Smooth muscle cell (in vitro differentiated cells): ENCODE measurements around the gene MAP3K20. TPM values are rescaled to one million over a fixed set of nuclear protein-coding genes. Genes with fewer than 3 reads are reported as not detected.

Experiments
- DNase-seq: peaks from one replicate; lab custom pipeline; 2025; ENCODE audit not compliant: unreplicated experiment; lab: John Stamatoyannopoulos, UW
- H2AFZ ChIP-seq: fragments of 200-600 bp; sonication (generic); 2 replicates; pipeline ENCODE4 v1.6.0; 2016; ENCODE audit warnings: antibody characterized with exemption, low read depth, mild to moderate bottlenecking
- H3F3A ChIP-seq: fragments of 200-600 bp; sonication (generic); 2 replicates; pipeline ENCODE4 v1.6.0; 2017; ENCODE audit warnings: antibody characterized with exemption, low read depth
- H3K27ac ChIP-seq: fragments of 200-600 bp; sonication (generic); 2 replicates; pipeline ENCODE4 v1.5.1; 2016; ENCODE audit warnings: low read depth, mild to moderate bottlenecking
- H3K27me3 ChIP-seq: fragments of 200-600 bp; sonication (generic); 2 replicates; pipeline ENCODE4 v1.6.1; 2016; ENCODE audit warnings: low read depth, mild to moderate bottlenecking
- H3K36me3 ChIP-seq: fragments of 200-600 bp; sonication (generic); 2 replicates; pipeline ENCODE4 v1.5.1; 2016; ENCODE audit warnings: low read depth
- H3K4me1 ChIP-seq: fragments of 200-600 bp; sonication (generic); 2 replicates; pipeline ENCODE4 v1.5.1; 2016; ENCODE audit warnings: low read depth
- H3K4me2 ChIP-seq: fragments of 200-600 bp; sonication (generic); 2 replicates; pipeline ENCODE4 v1.6.0; 2016; ENCODE audit warnings: mild to moderate bottlenecking
- H3K4me3 ChIP-seq: fragments of 200-600 bp; sonication (generic); 2 replicates; pipeline ENCODE4 v1.5.1; 2016; ENCODE audit warnings: mild to moderate bottlenecking
- H3K79me2 ChIP-seq: fragments of 200-600 bp; sonication (generic); 2 replicates; pipeline ENCODE4 v1.6.0; 2016; ENCODE audit warnings: low read depth, mild to moderate bottlenecking
- H3K9ac ChIP-seq: fragments of 200-600 bp; sonication (generic); 2 replicates; pipeline ENCODE4 v1.6.0; 2016; ENCODE audit warnings: low read depth
- H3K9me3 ChIP-seq: fragments of 200-600 bp; sonication (generic); replicated peaks from 2 replicates; pipeline ENCODE4 v1.5.1; 2016; ENCODE audit warnings: low read depth
- H4K20me1 ChIP-seq: fragments of 200-600 bp; sonication (generic); 2 replicates; pipeline ENCODE4 v1.6.0; 2016; ENCODE audit warnings: low read depth
- WGBS: methylation state at CpG from one replicate; pipeline ENCODE4 v1.1.7; 2016; ENCODE audit warnings: low lambda C conversion rate; 5-methylcytosine and 5-hydroxymethylcytosine counted together
- polyA plus RNA-seq: library from polyadenylated mRNA; unstranded; fragments of >200 nt; fragmentation: Nextera tagmentation; extraction: Ambion mirVana; gene quantifications from 2 replicates; pipeline ENCODE4 v1.2.1, GENCODE V29; 2016
- total RNA-seq: library from RNA; depleted of rRNA; stranded (reverse); fragments of >200 nt; gene quantifications from 2 replicates; pipeline ENCODE4 v1.2.3, GENCODE V29; 2014
- TF ChIP-seq, protein P1 (sequence below): fragments of 200-600 bp; sonication (generic); IDR thresholded peaks from 2 replicates; pipeline ENCODE4 v1.5.1; 2017; ENCODE audit warnings: borderline replicate concordance, mild to moderate bottlenecking, antibody characterized with exemption; ENCODE audit not compliant: insufficient read depth, poor library complexity, severe bottlenecking

The MAP3K20 gene
- total and polyA plus RNA-seq, 2 experiments from 2014 or later: 25.8 to 29.2 TPM

DNA sequence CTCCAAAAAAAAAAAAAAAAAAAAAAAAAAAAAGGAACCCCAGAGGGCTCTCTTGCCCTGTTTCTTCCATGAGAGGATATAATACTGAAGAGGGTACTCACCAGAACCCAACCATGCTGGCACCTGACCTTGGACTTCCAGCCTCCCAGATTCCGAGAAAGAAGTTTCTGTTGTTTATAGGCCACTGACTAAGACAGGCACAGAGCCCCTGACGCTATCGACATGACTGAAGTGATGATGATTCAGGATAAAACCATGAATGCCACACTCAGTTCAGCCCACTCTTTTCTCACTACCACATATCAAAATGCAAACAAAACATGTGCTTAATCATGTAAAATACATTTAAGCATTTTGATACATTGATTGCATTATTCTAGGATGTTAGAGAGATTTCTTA is 212.9 kb downstream of the MAP3K20 start:
- 28% methylated on average over 3 of the region's 3 CpGs for WGBS
- H3K4me2 ChIP-seq: no peak overlapping the region
- no peak for DNase-seq

DNA sequence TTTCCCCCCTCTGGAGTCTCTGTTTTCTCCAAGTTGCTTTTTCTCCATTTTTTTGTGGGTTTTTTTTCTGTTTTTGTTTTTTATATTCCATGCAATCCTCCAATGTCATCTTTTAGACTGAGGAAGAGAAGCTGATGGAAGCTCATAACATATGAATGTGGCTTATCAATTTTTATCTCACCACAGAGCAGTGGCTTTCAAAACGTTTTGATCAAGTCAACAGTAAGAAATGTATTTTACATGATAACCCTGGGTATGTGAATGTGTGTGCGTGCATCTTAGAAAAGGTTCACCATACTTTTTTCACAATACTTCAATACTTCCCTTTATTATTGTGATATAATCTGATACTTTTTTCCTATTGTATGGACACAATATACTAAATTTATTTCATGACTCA is 214.4 kb downstream of the MAP3K20 start:
- Histone ChIP-seq H4K20me1 (no peaks in the 10 kb centered on the region), H3K4me1 (no peaks in the 10 kb centered on the region), H3K27me3 (no peaks in the 10 kb centered on the region), H3K4me3 (no peak overlapping the region), H2AFZ (no peak overlapping the region), H3K79me2 (no peaks in the 10 kb centered on the region), H3K9ac (no peak overlapping the region), H3K9me3 (no peaks in the 10 kb centered on the region), H3K4me2 (no peak overlapping the region), H3F3A (no peaks in the 10 kb centered on the region), H3K27ac (no peak overlapping the region), H3K36me3 (no peaks in the 10 kb centered on the region)
- TF ChIP-seq, protein P1, sequence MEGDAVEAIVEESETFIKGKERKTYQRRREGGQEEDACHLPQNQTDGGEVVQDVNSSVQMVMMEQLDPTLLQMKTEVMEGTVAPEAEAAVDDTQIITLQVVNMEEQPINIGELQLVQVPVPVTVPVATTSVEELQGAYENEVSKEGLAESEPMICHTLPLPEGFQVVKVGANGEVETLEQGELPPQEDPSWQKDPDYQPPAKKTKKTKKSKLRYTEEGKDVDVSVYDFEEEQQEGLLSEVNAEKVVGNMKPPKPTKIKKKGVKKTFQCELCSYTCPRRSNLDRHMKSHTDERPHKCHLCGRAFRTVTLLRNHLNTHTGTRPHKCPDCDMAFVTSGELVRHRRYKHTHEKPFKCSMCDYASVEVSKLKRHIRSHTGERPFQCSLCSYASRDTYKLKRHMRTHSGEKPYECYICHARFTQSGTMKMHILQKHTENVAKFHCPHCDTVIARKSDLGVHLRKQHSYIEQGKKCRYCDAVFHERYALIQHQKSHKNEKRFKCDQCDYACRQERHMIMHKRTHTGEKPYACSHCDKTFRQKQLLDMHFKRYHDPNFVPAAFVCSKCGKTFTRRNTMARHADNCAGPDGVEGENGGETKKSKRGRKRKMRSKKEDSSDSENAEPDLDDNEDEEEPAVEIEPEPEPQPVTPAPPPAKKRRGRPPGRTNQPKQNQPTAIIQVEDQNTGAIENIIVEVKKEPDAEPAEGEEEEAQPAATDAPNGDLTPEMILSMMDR: no peak
- no peak for DNase-seq
- 68% methylated on average over 2 of the region's 2 CpGs for WGBS

More for the DNA sequence above, 212.9 kb downstream of the MAP3K20 start:
- Histone ChIP-seq H3K79me2 (no peaks in the 10 kb centered on the region), H4K20me1 (no peaks in the 10 kb centered on the region), H3K27ac (no peak overlapping the region), H3K9me3 (no peaks in the 10 kb centered on the region), H3K36me3 (no peaks in the 10 kb centered on the region), H3F3A (no peaks in the 10 kb centered on the region), H3K9ac (no peak overlapping the region), H3K4me1 (no peaks in the 10 kb centered on the region), H2AFZ (no peak overlapping the region), H3K4me3 (no peak overlapping the region), H3K27me3 (no peaks in the 10 kb centered on the region)
- TF ChIP-seq, protein P1: no peak

DNA sequence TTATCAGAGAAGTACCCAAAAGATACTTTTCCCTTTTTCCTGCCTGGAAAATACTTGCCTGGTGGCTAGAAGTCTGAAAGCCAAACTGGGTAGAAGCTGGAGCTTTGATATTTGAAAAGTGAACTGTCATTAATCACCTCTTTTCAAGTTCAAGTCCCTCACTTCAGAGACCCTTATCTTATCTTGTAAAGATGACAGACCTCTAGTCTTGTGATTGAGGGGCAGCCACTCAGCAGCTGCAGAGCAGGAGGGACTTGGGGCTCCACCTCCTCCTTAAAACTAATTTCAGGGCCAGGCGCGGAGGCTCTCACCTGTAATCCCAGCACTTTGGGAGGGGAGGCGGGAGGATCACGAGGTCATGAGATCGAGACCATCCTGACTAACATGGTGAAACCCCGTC is 214.9 kb downstream of the MAP3K20 start:
- no peaks in the 10 kb centered on the region for H3F3A ChIP-seq
- H3K9ac ChIP-seq: no peak overlapping the region
- TF ChIP-seq, protein P1: no peak
- no peak overlapping the region for H3K27ac ChIP-seq
- H3K79me2 ChIP-seq: no peaks in the 10 kb centered on the region
- no peaks in the 10 kb centered on the region for H4K20me1 ChIP-seq
- no peak for DNase-seq
- H3K4me3 ChIP-seq: no peak overlapping the region
- H2AFZ ChIP-seq: no peak overlapping the region
- no peaks in the 10 kb centered on the region for H3K36me3 ChIP-seq
- H3K4me1 ChIP-seq: no peaks in the 10 kb centered on the region
- no peaks in the 10 kb centered on the region for H3K9me3 ChIP-seq
- H3K27me3 ChIP-seq: no peaks in the 10 kb centered on the region
- 97% methylated on average over 6 of the region's 6 CpGs for WGBS
- no peak overlapping the region for H3K4me2 ChIP-seq

DNA sequence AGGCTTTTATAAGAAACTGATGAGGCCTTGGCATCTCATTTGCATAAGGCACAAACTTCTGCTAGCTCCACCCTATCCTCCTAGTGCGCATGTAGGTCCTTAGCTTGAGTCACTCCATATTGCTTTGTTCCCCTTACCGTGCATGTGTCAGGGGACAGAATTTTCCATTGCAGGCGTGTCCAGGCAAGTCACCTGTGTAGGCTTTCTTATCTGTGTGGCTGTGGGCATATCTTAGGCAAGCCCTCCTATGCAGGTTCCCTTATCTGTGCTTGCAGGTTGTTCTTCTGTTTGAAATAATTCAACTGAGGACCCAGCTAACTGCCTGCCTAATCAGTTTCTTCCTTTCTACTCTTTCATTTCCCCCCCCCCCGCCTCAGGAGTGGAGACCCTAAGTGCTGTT is 215.8 kb downstream of the MAP3K20 start:
- Histone ChIP-seq H3K4me2 (no peak overlapping the region), H3K27me3 (no peaks in the 10 kb centered on the region), H3K9ac (no peak overlapping the region), H3F3A (no peaks in the 10 kb centered on the region), H3K4me3 (no peak overlapping the region), H3K4me1 (no peaks in the 10 kb centered on the region), H3K79me2 (no peaks in the 10 kb centered on the region), H2AFZ (no peak overlapping the region), H4K20me1 (no peaks in the 10 kb centered on the region), H3K36me3 (no peaks in the 10 kb centered on the region), H3K9me3 (no peaks in the 10 kb centered on the region), H3K27ac (no peak overlapping the region)
- WGBS: 71% methylated on average over 4 of the region's 4 CpGs
- TF ChIP-seq, protein P1: no peak
- no peak for DNase-seq
